HCT116 (cell line): ENCODE data around the gene PDE8A. TPM values are rescaled to one million over a fixed set of nuclear protein-coding genes. Genes with fewer than 3 reads are reported as not detected.

Experiments
- ATAC-seq: fragments of 200-7000 bp; cut with Tn5 transposase; 2 replicates; pipeline ENCODE4 v1.9.1; 2020; ENCODE audit warnings: mild to moderate bottlenecking, moderate library complexity
- BruUV-seq: library from RNA; stranded (reverse); fragments of 400-500 nt; replicated peaks from 2 replicates; lab custom pipeline; 2021; lab: Mats Ljungman, UMichigan
- CTCF ChIA-PET: fragments of 300-600 bp; sonication (Branson Sonifier 250); formaldehyde crosslinking; loops from one replicate; lab custom pipeline; 2021; ENCODE audit warnings: antibody characterized with exemption; lab: Charles Lee
- POLR2A ChIA-PET: fragments of 300-600, 350-600 bp; sonication (Branson Sonifier 250); formaldehyde crosslinking; loops from one replicate; lab custom pipeline; 2021; ENCODE audit warnings: antibody characterized with exemption; lab: Charles Lee
- RAD21 ChIA-PET, 2 experiments: fragments of 300-600 bp; sonication (Branson Sonifier 250); formaldehyde crosslinking; loops; one replicate each; lab custom pipeline; 2023; ENCODE audit warnings: low total read pairs in 2 of 2; ENCODE audit not compliant: uncharacterized antibody in 2 of 2, unreplicated experiment in 2 of 2, low non-redundant PET in 1 of 2; lab: Charles Lee
- DNase-seq: peaks from one replicate; pipeline ENCODE4 v3.0.0-alpha.2; 2010; ENCODE audit warnings: low read depth, low spot score
- H2AFZ ChIP-seq: fragments of 200-600 bp; shearing (Covaris generic), sonication (generic); 2 replicates; pipeline ENCODE4 v1.6.1; 2017; ENCODE audit warnings: low read depth, mixed run types, mixed read lengths, antibody characterized with exemption, low read length; ENCODE audit not compliant: poor library complexity, severe bottlenecking
- H3K27ac ChIP-seq: 2 replicates; pipeline ENCODE4 v1.5.1; 2012; ENCODE audit warnings: low read depth, low read length
- H3K27me3 ChIP-seq: fragments of 200-600 bp; sonication (generic); 2 replicates; pipeline ENCODE4 v1.6.1; 2016; ENCODE audit warnings: mixed run types, low read length, mixed read lengths; ENCODE audit not compliant: insufficient read depth
- H3K36me3 ChIP-seq, 2 experiments: fragments of 200-500 bp in 1 of 2; fragments of 200-600 bp in 1 of 2; sonication (Bioruptor generic) in 1 of 2; sonication (generic) in 1 of 2; 2 replicates each; pipeline versions ENCODE4 v1.5.1 to v1.6.1; 2014 to 2016; ENCODE audit warnings: low read length in 2 of 2, inconsistent platforms in 1 of 2, mixed read lengths in 1 of 2, mixed run types in 1 of 2; ENCODE audit not compliant: insufficient read depth in 2 of 2, control insufficient read depth in 1 of 2
- H3K4me1 ChIP-seq, 2 experiments: fragments of 200-600 bp in 1 of 2; sonication (generic) in 1 of 2; 2 replicates each; pipeline versions ENCODE4 v1.5.1 to v1.6.1; 2012 to 2017; ENCODE audit warnings: low read length in 2 of 2, inconsistent platforms in 1 of 2, mild to moderate bottlenecking in 1 of 2, mixed read lengths in 1 of 2, mixed run types in 1 of 2, moderate library complexity in 1 of 2; ENCODE audit not compliant: insufficient read depth in 2 of 2, control insufficient read depth in 1 of 2
- H3K4me2 ChIP-seq: fragments of 200-600 bp; sonication (generic); 2 replicates; pipeline ENCODE4 v1.6.1; 2017; ENCODE audit warnings: mixed run types, low read length, mixed read lengths
- H3K4me3 ChIP-seq, 2 experiments: fragments of 200-600 bp in 1 of 2; sonication (generic) in 1 of 2; replicated peaks in 1 of 2; 2 replicates each; pipeline ENCODE4 v1.5.1; 2011 to 2016; ENCODE audit warnings: low read length in 2 of 2, control low read depth in 1 of 2, low read depth in 1 of 2, mild to moderate bottlenecking in 1 of 2, mixed read lengths in 1 of 2, mixed run types in 1 of 2
- H3K79me2 ChIP-seq: fragments of 200-600 bp; sonication (generic); 2 replicates; pipeline ENCODE4 v1.6.1; 2017; ENCODE audit warnings: mild to moderate bottlenecking, mixed run types, low read length, moderate library complexity, mixed read lengths; ENCODE audit not compliant: insufficient read depth
- H3K9ac ChIP-seq: fragments of 200-600 bp; sonication (generic); 2 replicates; pipeline ENCODE4 v1.6.1; 2016; ENCODE audit warnings: low read length, mixed read lengths
- H3K9me2 ChIP-seq: fragments of 200-600 bp; sonication (generic), shearing (Covaris generic); 2 replicates; pipeline ENCODE4 v1.6.1; 2017; ENCODE audit warnings: mixed run types, mild to moderate bottlenecking, moderate library complexity; ENCODE audit not compliant: insufficient read depth
- H3K9me3 ChIP-seq, 2 experiments: fragments of 200-500 bp in 1 of 2; fragments of 200-600 bp in 1 of 2; sonication (Bioruptor generic) in 1 of 2; sonication (generic) in 1 of 2; 2 replicates each; pipeline ENCODE4 v1.6.1; 2014 to 2017; ENCODE audit warnings: low read length in 2 of 2, mixed read lengths in 2 of 2, inconsistent platforms in 1 of 2, low read depth in 1 of 2, mild to moderate bottlenecking in 1 of 2, mixed run types in 1 of 2, moderate library complexity in 1 of 2; ENCODE audit not compliant: control insufficient read depth in 1 of 2, insufficient read depth in 1 of 2
- H4K20me1 ChIP-seq: fragments of 200-600 bp; sonication (generic), shearing (Covaris generic); 2 replicates; pipeline ENCODE4 v1.6.1; 2017; ENCODE audit warnings: mixed run types, mild to moderate bottlenecking, moderate library complexity; ENCODE audit not compliant: insufficient read depth
- ATF3 ChIP-seq: IDR thresholded peaks from 2 replicates; pipeline ENCODE4 v1.6.1; 2012
- CBX3 ChIP-seq: IDR thresholded peaks from 2 replicates; pipeline ENCODE4 v1.6.1; 2012; ENCODE audit warnings: low read depth
- EZH2phosphoT487 ChIP-seq: fragments of 200-600 bp; IDR thresholded peaks from 2 replicates; pipeline ENCODE4 v1.6.1; 2018; ENCODE audit warnings: antibody characterized with exemption, borderline replicate concordance
- RAD21 ChIP-seq: IDR thresholded peaks from 2 replicates; pipeline ENCODE4 v1.6.1; 2012; ENCODE audit warnings: low read depth, mild to moderate bottlenecking
- TCF7L2 ChIP-seq: IDR thresholded peaks from 2 replicates; pipeline ENCODE4 v1.7.0; 2011; ENCODE audit warnings: borderline replicate concordance, inconsistent platforms; ENCODE audit not compliant: insufficient read depth, insufficient read length; ENCODE audit errors: extremely low read depth
- ZFX ChIP-seq: fragments of 450-650 bp; IDR thresholded peaks from 2 replicates; pipeline ENCODE4 v1.6.1; 2017
- ZNF274 ChIP-seq: fragments of 200-500 bp; sonication (Bioruptor generic); IDR thresholded peaks from 2 replicates; pipeline ENCODE4 v1.6.1; 2014; ENCODE audit warnings: mild to moderate bottlenecking, low read depth, low read length, inconsistent platforms
- intact Hi-C: fragments of 100-400 bp; cut with micrococcal nuclease; formaldehyde crosslinking; loops from 2 replicates; pipeline ENCODE4 v1.10.0; 2022
- total RNA-seq: library from RNA; stranded (reverse); gene quantifications from one replicate; pipeline ENCODE4 v1.2.1, GENCODE V29; 2021; ENCODE audit not compliant: unreplicated experiment
- TF ChIP-seq, protein P1 (sequence below): IDR thresholded peaks from 2 replicates; pipeline ENCODE4 v1.6.1; 2011; ENCODE audit warnings: mild to moderate bottlenecking, low read length, moderate library complexity; ENCODE audit not compliant: insufficient replicate concordance; ENCODE audit errors: extremely low read depth

The PDE8A gene
- total RNA-seq, 1 experiment from 2014 or later: 37.8 TPM

GRCh38 chr15:85071061-85071460 lies 89.4 kb downstream of the PDE8A start:
- no TSS peak for BruUV-seq
- intact Hi-C loops: no loop called here
- Histone ChIP-seq H3K4me2 (no peak overlapping the region), H3K36me3 (0 out of 4 replicates have a peak, but pooled peaks cover 0 to 3% of the 10 kb centered on the region in 2 experiments), H3K27ac (no peak overlapping the region), H4K20me1 (no peaks in the 10 kb centered on the region), H3K79me2 (no peaks in the 10 kb centered on the region), H3K27me3 (no peaks in the 10 kb centered on the region), H3K9ac (no peak overlapping the region), H3K4me1 (no peaks in the 10 kb centered on the region; a peak in 1 of 4 replicates), H3K9me2 (no peaks in the 10 kb centered on the region), H2AFZ (no peak overlapping the region), H3K4me3 (no peak overlapping the region), H3K9me3 (no peaks in the 10 kb centered on the region)
- DNase-seq (no peak), ATAC-seq (no peak)
- no peak for TF ChIP-seq TCF7L2
- TF ChIP-seq ZNF274: no peak
- TF ChIP-seq RAD21: no peak
- no peak for TF ChIP-seq ATF3
- TF ChIP-seq ZFX: no peak
- TF ChIP-seq, protein P1, sequence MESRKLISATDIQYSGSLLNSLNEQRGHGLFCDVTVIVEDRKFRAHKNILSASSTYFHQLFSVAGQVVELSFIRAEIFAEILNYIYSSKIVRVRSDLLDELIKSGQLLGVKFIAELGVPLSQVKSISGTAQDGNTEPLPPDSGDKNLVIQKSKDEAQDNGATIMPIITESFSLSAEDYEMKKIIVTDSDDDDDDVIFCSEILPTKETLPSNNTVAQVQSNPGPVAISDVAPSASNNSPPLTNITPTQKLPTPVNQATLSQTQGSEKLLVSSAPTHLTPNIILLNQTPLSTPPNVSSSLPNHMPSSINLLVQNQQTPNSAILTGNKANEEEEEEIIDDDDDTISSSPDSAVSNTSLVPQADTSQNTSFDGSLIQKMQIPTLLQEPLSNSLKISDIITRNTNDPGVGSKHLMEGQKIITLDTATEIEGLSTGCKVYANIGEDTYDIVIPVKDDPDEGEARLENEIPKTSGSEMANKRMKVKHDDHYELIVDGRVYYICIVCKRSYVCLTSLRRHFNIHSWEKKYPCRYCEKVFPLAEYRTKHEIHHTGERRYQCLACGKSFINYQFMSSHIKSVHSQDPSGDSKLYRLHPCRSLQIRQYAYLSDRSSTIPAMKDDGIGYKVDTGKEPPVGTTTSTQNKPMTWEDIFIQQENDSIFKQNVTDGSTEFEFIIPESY: no peak
- ChIA-PET RAD21 (no interaction called here), CTCF (no interaction called here), POLR2A (no interaction called here)

DNA sequence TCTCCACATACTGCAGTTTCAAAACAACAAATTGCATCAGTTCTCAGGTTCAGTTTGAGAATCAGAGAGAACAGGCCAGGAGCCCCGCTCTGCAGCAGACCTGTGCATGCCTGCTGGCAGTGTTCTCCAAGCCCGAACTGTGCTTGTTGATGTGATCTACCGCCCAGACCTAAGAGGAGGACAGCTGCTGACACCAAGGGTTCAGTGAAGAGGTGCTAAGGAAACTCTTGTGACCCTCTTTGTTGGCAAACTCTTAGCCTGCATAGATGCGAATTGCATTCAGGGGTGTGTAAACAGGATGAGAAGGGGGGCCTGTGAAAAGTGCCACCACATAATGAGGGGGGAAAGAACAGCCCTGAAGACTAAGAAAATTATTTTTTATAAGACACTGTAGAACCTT lies 89.8 kb downstream of the PDE8A start:
- Histone ChIP-seq H3K4me3 (no peak overlapping the region), H2AFZ (no peak overlapping the region), H3K9me3 (no peaks in the 10 kb centered on the region), H3K27me3 (no peaks in the 10 kb centered on the region), H3K79me2 (no peaks in the 10 kb centered on the region), H3K27ac (no peak overlapping the region), H3K4me2 (no peak overlapping the region), H3K9me2 (no peaks in the 10 kb centered on the region), H3K36me3 (0 out of 4 replicates have a peak, but pooled peaks cover 0 to 3% of the 10 kb centered on the region in 2 experiments), H4K20me1 (no peaks in the 10 kb centered on the region), H3K9ac (no peak overlapping the region), H3K4me1 (no peaks in the 10 kb centered on the region; a peak in 1 of 4 replicates)
- POLR2A ChIA-PET: no interaction called here
- RAD21 ChIA-PET: no interaction called here
- intact Hi-C loops: no loop called here
- ATAC-seq (no peak), DNase-seq (no peak)
- no TSS peak for BruUV-seq
- CTCF ChIA-PET: no interaction called here
- TF ChIP-seq EZH2phosphoT487: no peak
- TF ChIP-seq CBX3: no peak
